GM12878 (cell line): ENCODE data around the gene KLHL7. TPM values are rescaled to one million over a fixed set of nuclear protein-coding genes. Genes with fewer than 3 reads are reported as not detected.

Experiments used
- BRCA1 ChIP-seq: IDR thresholded peaks from 2 replicates; pipeline ENCODE4 v1.6.1; 2011; ENCODE audit warnings: low read depth, low read length, improper control_type of control experiment
- EED ChIP-seq: sonication (generic); IDR thresholded peaks from 2 replicates; pipeline ENCODE4 v1.6.1; 2016; ENCODE audit warnings: antibody characterized with exemption, low read depth
- EZH2 ChIP-seq: IDR thresholded peaks from 2 replicates; pipeline ENCODE4 v1.6.1; 2012; ENCODE audit warnings: low read depth, mild to moderate bottlenecking, control low read depth, inconsistent platforms, low read length, borderline replicate concordance; ENCODE audit not compliant: control insufficient read depth
- GATAD2B ChIP-seq: fragments of 450-650 bp; conservative IDR thresholded peaks from 2 replicates; pipeline ENCODE4 v1.6.1; 2017; ENCODE audit warnings: low read depth, mild to moderate bottlenecking, moderate library complexity
- MAX ChIP-seq: IDR thresholded peaks from 2 replicates; pipeline ENCODE4 v1.6.1; 2012; ENCODE audit warnings: low read depth, low read length, improper control_type of control experiment
- NFXL1 ChIP-seq: fragments of 450-650 bp; IDR thresholded peaks from 2 replicates; pipeline ENCODE4 v1.6.1; 2017; ENCODE audit warnings: antibody characterized with exemption, mild to moderate bottlenecking, borderline replicate concordance
- RAD21 ChIP-seq: IDR thresholded peaks from 2 replicates; pipeline ENCODE4 v1.6.1; 2011; ENCODE audit warnings: mild to moderate bottlenecking, low read depth, low read length, moderate library complexity; ENCODE audit not compliant: insufficient read depth
- RELA ChIP-seq: fragments of 450-650 bp; IDR thresholded peaks from 2 replicates; pipeline ENCODE4 v1.8.0; 2014; ENCODE audit warnings: borderline replicate concordance; ENCODE audit not compliant: partially characterized antibody
- REST ChIP-seq: IDR thresholded peaks from 2 replicates; pipeline ENCODE4 v1.6.1; 2012; ENCODE audit warnings: mild to moderate bottlenecking, low read depth, low read length
- SP1 ChIP-seq: IDR thresholded peaks from one replicate; pipeline ENCODE4 v1.6.1; 2011; ENCODE audit warnings: low read depth, low read length
- STAT1 ChIP-seq: fragments of 450-650 bp; conservative IDR thresholded peaks from 2 replicates; pipeline ENCODE4 v1.6.1; 2014; ENCODE audit warnings: antibody characterized with exemption, mild to moderate bottlenecking
- TARDBP ChIP-seq: IDR thresholded peaks from 2 replicates; pipeline ENCODE4 v1.6.1; 2016; ENCODE audit warnings: borderline replicate concordance
- polyA plus RNA-seq, 11 experiments: library from polyadenylated mRNA; depleted of rRNA in 4 of 11; unstranded in 6 of 11; stranded (reverse) in 5 of 11; fragments of >200 nt; fragmentation: Nextera tagmentation in 4 of 11; fragmentation: Illumina TruSeq in 1 of 11; extraction: Ambion mirVana in 4 of 11; extraction: Trizol in 1 of 11; gene quantifications; 1 replicate in 1 of 11; 2 replicates in 10 of 11; pipeline versions ENCODE4 v1.2.1 to v1.2.3, GENCODE V29; 2011 to 2016; ENCODE audit warnings: inconsistent platforms in 2 of 11, missing spikeins in 2 of 11, low read depth in 1 of 11
- total RNA-seq, 4 experiments: library from RNA; depleted of rRNA in 3 of 4; stranded (reverse); fragments of >200 nt in 3 of 4; fragmentation: Illumina TruSeq in 1 of 4; extraction: Trizol in 1 of 4; gene quantifications; 2 replicates each; pipeline versions ENCODE4 v1.2.1 to v1.2.3, GENCODE V29; 2013 to 2021
- TF ChIP-seq, protein P1 (sequence below): fragments of 450-650 bp; IDR thresholded peaks from 2 replicates; pipeline ENCODE4 v1.6.1; 2017; ENCODE audit warnings: low read depth, mild to moderate bottlenecking, moderate library complexity
- TF ChIP-seq, protein P2 (sequence below): fragments of 150-350 bp; IDR thresholded peaks from 2 replicates; pipeline ENCODE4 v1.6.1; 2016; ENCODE audit warnings: low read depth, low read length
- TF ChIP-seq, protein P3 (sequence below): fragments of 450-650 bp; IDR thresholded peaks from 2 replicates; pipeline ENCODE4 v1.6.1; 2016; ENCODE audit warnings: mild to moderate bottlenecking, moderate library complexity, borderline replicate concordance

Gene KLHL7
- total and polyA plus RNA-seq, 10 of the 15 experiments (the other 5 are each of a cell fraction or from before 2014, with no cell fraction given) = 6.4 to 38.7 (median 20.9) TPM

- TF ChIP-seq REST (no peak), MAX (peak; percentile 93), EED (peak; percentile 35; the same call in 1 of the 2 replicates), SP1 (peak; percentile 55), TARDBP (no peak), STAT1 (no peak), EZH2 (no peak), GATAD2B (peak; percentile 79), RELA (peak; percentile 49), NFXL1 (no peak), RAD21 (no peak), BRCA1 (0 out of 2 replicates have a peak, but pooled peaks have one; percentile 26)
- TF ChIP-seq, protein P1, sequence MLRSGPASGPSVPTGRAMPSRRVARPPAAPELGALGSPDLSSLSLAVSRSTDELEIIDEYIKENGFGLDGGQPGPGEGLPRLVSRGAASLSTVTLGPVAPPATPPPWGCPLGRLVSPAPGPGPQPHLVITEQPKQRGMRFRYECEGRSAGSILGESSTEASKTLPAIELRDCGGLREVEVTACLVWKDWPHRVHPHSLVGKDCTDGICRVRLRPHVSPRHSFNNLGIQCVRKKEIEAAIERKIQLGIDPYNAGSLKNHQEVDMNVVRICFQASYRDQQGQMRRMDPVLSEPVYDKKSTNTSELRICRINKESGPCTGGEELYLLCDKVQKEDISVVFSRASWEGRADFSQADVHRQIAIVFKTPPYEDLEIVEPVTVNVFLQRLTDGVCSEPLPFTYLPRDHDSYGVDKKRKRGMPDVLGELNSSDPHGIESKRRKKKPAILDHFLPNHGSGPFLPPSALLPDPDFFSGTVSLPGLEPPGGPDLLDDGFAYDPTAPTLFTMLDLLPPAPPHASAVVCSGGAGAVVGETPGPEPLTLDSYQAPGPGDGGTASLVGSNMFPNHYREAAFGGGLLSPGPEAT = peak; percentile 94
- TF ChIP-seq, protein P2, sequence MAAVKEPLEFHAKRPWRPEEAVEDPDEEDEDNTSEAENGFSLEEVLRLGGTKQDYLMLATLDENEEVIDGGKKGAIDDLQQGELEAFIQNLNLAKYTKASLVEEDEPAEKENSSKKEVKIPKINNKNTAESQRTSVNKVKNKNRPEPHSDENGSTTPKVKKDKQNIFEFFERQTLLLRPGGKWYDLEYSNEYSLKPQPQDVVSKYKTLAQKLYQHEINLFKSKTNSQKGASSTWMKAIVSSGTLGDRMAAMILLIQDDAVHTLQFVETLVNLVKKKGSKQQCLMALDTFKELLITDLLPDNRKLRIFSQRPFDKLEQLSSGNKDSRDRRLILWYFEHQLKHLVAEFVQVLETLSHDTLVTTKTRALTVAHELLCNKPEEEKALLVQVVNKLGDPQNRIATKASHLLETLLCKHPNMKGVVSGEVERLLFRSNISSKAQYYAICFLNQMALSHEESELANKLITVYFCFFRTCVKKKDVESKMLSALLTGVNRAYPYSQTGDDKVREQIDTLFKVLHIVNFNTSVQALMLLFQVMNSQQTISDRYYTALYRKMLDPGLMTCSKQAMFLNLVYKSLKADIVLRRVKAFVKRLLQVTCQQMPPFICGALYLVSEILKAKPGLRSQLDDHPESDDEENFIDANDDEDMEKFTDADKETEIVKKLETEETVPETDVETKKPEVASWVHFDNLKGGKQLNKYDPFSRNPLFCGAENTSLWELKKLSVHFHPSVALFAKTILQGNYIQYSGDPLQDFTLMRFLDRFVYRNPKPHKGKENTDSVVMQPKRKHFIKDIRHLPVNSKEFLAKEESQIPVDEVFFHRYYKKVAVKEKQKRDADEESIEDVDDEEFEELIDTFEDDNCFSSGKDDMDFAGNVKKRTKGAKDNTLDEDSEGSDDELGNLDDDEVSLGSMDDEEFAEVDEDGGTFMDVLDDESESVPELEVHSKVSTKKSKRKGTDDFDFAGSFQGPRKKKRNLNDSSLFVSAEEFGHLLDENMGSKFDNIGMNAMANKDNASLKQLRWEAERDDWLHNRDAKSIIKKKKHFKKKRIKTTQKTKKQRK = 0 out of 2 replicates have a peak, but pooled peaks have one; percentile 23
- TF ChIP-seq, protein P3, sequence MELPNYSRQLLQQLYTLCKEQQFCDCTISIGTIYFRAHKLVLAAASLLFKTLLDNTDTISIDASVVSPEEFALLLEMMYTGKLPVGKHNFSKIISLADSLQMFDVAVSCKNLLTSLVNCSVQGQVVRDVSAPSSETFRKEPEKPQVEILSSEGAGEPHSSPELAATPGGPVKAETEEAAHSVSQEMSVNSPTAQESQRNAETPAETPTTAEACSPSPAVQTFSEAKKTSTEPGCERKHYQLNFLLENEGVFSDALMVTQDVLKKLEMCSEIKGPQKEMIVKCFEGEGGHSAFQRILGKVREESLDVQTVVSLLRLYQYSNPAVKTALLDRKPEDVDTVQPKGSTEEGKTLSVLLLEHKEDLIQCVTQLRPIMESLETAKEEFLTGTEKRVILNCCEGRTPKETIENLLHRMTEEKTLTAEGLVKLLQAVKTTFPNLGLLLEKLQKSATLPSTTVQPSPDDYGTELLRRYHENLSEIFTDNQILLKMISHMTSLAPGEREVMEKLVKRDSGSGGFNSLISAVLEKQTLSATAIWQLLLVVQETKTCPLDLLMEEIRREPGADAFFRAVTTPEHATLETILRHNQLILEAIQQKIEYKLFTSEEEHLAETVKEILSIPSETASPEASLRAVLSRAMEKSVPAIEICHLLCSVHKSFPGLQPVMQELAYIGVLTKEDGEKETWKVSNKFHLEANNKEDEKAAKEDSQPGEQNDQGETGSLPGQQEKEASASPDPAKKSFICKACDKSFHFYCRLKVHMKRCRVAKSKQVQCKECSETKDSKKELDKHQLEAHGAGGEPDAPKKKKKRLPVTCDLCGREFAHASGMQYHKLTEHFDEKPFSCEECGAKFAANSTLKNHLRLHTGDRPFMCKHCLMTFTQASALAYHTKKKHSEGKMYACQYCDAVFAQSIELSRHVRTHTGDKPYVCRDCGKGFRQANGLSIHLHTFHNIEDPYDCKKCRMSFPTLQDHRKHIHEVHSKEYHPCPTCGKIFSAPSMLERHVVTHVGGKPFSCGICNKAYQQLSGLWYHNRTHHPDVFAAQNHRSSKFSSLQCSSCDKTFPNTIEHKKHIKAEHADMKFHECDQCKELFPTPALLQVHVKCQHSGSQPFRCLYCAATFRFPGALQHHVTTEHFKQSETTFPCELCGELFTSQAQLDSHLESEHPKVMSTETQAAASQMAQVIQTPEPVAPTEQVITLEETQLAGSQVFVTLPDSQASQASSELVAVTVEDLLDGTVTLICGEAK = no peak; the same call in 1 of the 2 replicates
These were observed 76.3 kb downstream of the KLHL7 start, which contains the start of gene NUP42 (continued) for GRCh38 chr7:23181684-23182553.
